K562 (cell line): Measurements from ENCODE around the gene RAP1A. TPM values are rescaled to one million over a fixed set of nuclear protein-coding genes. Genes with fewer than 3 reads are reported as not detected.

Experiments used
- ATAC-seq: fragments of 200-7000 bp; cut with Tn5 transposase; 3 replicates; pipeline ENCODE4 v1.9.1; 2020; ENCODE audit warnings: moderate library complexity
- BruUV-seq: library from RNA; stranded (reverse); fragments of 400-500 nt; replicated peaks from 2 replicates; lab custom pipeline; 2021; lab: Mats Ljungman, UMichigan
- CTCF ChIA-PET: fragments of 300-600 bp; formaldehyde crosslinking; extraction: SDS; loops from one replicate; lab custom pipeline; 2021; ENCODE audit warnings: low intra/inter-chr PET ratio; lab: Yijun Ruan, JAX
- POLR2A ChIA-PET: fragments of 300-600, 350-650 bp; sonication (Branson Sonifier 250); formaldehyde crosslinking; extraction: SDS; loops from one replicate; lab custom pipeline; 2021; ENCODE audit warnings: antibody characterized with exemption, inconsistent platforms; lab: Yijun Ruan, JAX
- DNase-seq, 4 experiments: peaks; one replicate each; pipeline versions ENCODE4 v3.0.0 to v3.0.0-alpha.2; 2011 to 2018; ENCODE audit warnings: low spot score in 3 of 4, mixed read lengths in 3 of 4; ENCODE audit errors: extremely low read depth in 1 of 4
- FAIRE-seq: peaks from 2 replicates; lab custom pipeline; 2011; peaks lifted over from hg19 to GRCh38; lab: Jason Lieb, UNC
- H2AFZ ChIP-seq: 2 replicates; pipeline ENCODE4 v1.6.0; 2011; ENCODE audit warnings: low read depth, low read length, control low read depth, inconsistent platforms
- H3K27ac ChIP-seq: fragments of 200-600 bp; 3 replicates; pipeline ENCODE4 v1.8.0; 2011; ENCODE audit warnings: low read depth, mild to moderate bottlenecking, control low read depth, inconsistent platforms, low read length, moderate library complexity, mixed read lengths; ENCODE audit errors: extremely low read depth
- H3K27me3 ChIP-seq, 2 experiments: fragments of 300-600 bp in 1 of 2; 2 replicates in 1 of 2; 3 replicates in 1 of 2; pipeline versions ENCODE4 v1.6.0 to v1.8.0; 2011; ENCODE audit warnings: inconsistent platforms in 2 of 2, low read length in 2 of 2, mild to moderate bottlenecking in 1 of 2, mixed read lengths in 1 of 2, moderate library complexity in 1 of 2; ENCODE audit not compliant: control insufficient read depth in 2 of 2, insufficient read depth in 2 of 2
- H3K36me3 ChIP-seq: fragments of 300-600 bp; 3 replicates; pipeline ENCODE4 v1.8.0; 2011; ENCODE audit warnings: mild to moderate bottlenecking, low read length, inconsistent platforms; ENCODE audit not compliant: control insufficient read depth, insufficient read depth
- H3K4me1 ChIP-seq, 2 experiments: fragments of 200-600 bp in 1 of 2; replicated peaks in 1 of 2; 2 replicates in 1 of 2; 3 replicates in 1 of 2; pipeline versions ENCODE4 v1.5.1 to v1.8.0; 2011; ENCODE audit warnings: inconsistent platforms in 2 of 2, low read length in 2 of 2, mild to moderate bottlenecking in 1 of 2, mixed read lengths in 1 of 2, moderate library complexity in 1 of 2; ENCODE audit not compliant: control insufficient read depth in 2 of 2, insufficient read depth in 2 of 2
- H3K4me2 ChIP-seq: 2 replicates; pipeline ENCODE4 v1.6.1; 2011; ENCODE audit warnings: low read length, control low read depth, inconsistent platforms, mixed read lengths; ENCODE audit not compliant: insufficient read depth
- H3K4me3 ChIP-seq: fragments of 200-600 bp; sonication (generic), shearing (Covaris generic); 2 replicates; pipeline ENCODE4 v1.5.1; 2016; ENCODE audit warnings: control low read depth, inconsistent platforms
- H3K79me2 ChIP-seq: fragments of 200-600 bp; 3 replicates; pipeline ENCODE4 v1.8.0; 2011; ENCODE audit warnings: low read length, inconsistent platforms; ENCODE audit not compliant: control insufficient read depth, insufficient read depth
- H3K9ac ChIP-seq, 2 experiments: 2 replicates each; pipeline versions ENCODE4 v1.6.0 to v1.6.1; 2011; ENCODE audit warnings: low read depth in 2 of 2, low read length in 2 of 2, control low read depth in 1 of 2, inconsistent platforms in 1 of 2, mild to moderate bottlenecking in 1 of 2, mixed read lengths in 1 of 2; ENCODE audit not compliant: insufficient read depth in 1 of 2
- H3K9me1 ChIP-seq: one replicate; pipeline ENCODE4 v1.6.0; 2011; ENCODE audit warnings: inconsistent platforms, mild to moderate bottlenecking, low read length, moderate library complexity; ENCODE audit not compliant: control insufficient read depth, insufficient read depth
- H3K9me3 ChIP-seq: replicated peaks from 2 replicates; pipeline ENCODE4 v1.5.1; 2011; ENCODE audit warnings: low read depth, low read length, inconsistent platforms; ENCODE audit not compliant: control insufficient read depth, insufficient read depth
- H4K20me1 ChIP-seq: replicated peaks from 2 replicates; pipeline ENCODE4 v1.6.1; 2011; ENCODE audit warnings: low read length, inconsistent platforms, mixed read lengths; ENCODE audit not compliant: control insufficient read depth, insufficient read depth
- HOXB6 ChIP-seq: fragments of 250-450 bp; sonication (Bioruptor Pico); IDR thresholded peaks from 2 replicates; pipeline ENCODE4 v1.5.1; 2022; ENCODE audit warnings: mild to moderate bottlenecking, borderline replicate concordance
- NFIC ChIP-seq: fragments of 450-650 bp; IDR thresholded peaks from 2 replicates; pipeline ENCODE4 v1.6.1; 2017; ENCODE audit warnings: mild to moderate bottlenecking, inconsistent platforms
- PBX2 ChIP-seq, 2 experiments: IDR thresholded peaks in 1 of 2; conservative IDR thresholded peaks in 1 of 2; 2 replicates each; pipeline ENCODE4 v1.6.1; 2016; ENCODE audit warnings: low read depth in 2 of 2, mild to moderate bottlenecking in 1 of 2, missing compliant biosample characterization in 1 of 2, missing genetic modification characterization in 1 of 2, moderate library complexity in 1 of 2
- POLR2AphosphoS5 ChIP-seq: IDR thresholded peaks from 2 replicates; pipeline ENCODE4 v1.6.1; 2011; ENCODE audit warnings: mild to moderate bottlenecking, low read depth, low read length, moderate library complexity; ENCODE audit not compliant: control insufficient read depth, insufficient read depth
- SIRT6 ChIP-seq: IDR thresholded peaks from one replicate; pipeline ENCODE4 v1.6.1; 2012; ENCODE audit warnings: low read depth, mild to moderate bottlenecking, control low read depth, inconsistent platforms, low read length, moderate library complexity
- ZNF175 ChIP-seq: fragments of 200-800 bp; sonication (Bioruptor generic); IDR thresholded peaks from 2 replicates; pipeline ENCODE4 v1.6.1; 2016; ENCODE audit warnings: low read depth, mild to moderate bottlenecking, missing genetic modification characterization, missing compliant biosample characterization
- WGBS: fragments of 100-300 bp; shearing (Covaris generic); methylation state at CpG from one replicate; pipeline ENCODE4 v1.1.6; 2016; ENCODE audit warnings: low coverage, mixed read lengths; ENCODE audit not compliant: insufficient coverage; ENCODE audit errors: missing lambda C conversion rate; 5-methylcytosine and 5-hydroxymethylcytosine counted together
- in situ Hi-C: fragments of 300-500 bp; cut with MboI; formaldehyde crosslinking; loops from 4 replicates; pipeline ENCODE4 v1.15.0; 2018; ENCODE audit warnings: inconsistent platforms, mixed read lengths
- intact Hi-C: fragments of 100-400 bp; cut with micrococcal nuclease; formaldehyde crosslinking; loops from 2 replicates; pipeline ENCODE4 v1.14.2; 2022
- polyA plus RNA-seq, 8 experiments: library from polyadenylated mRNA; depleted of rRNA in 4 of 8; stranded (reverse) in 5 of 8; unstranded in 3 of 8; fragments of >200 nt; fragmentation: Nextera tagmentation in 2 of 8; fragmentation: Illumina TruSeq in 1 of 8; extraction: Ambion mirVana in 2 of 8; extraction: Trizol in 1 of 8; gene quantifications; 2 replicates each; pipeline versions ENCODE4 v1.2.1 to v1.2.3, GENCODE V29; 2011 to 2014; ENCODE audit warnings: inconsistent platforms in 1 of 8, missing spikeins in 1 of 8
- total RNA-seq, 7 experiments: library from RNA; depleted of rRNA in 6 of 7; stranded (reverse); fragments of >200 nt in 6 of 7; fragmentation: Illumina TruSeq in 2 of 7; extraction: Trizol in 2 of 7; gene quantifications; 2 replicates each; pipeline versions ENCODE4 v1.2.1 to v1.2.3, GENCODE V29; 2011 to 2021; ENCODE audit warnings: low replicate concordance in 1 of 7
- TF ChIP-seq, protein P1 (sequence below): fragments of 250-450 bp; sonication (Bioruptor Pico); IDR thresholded peaks from 2 replicates; pipeline ENCODE4 v1.5.0; 2022; ENCODE audit warnings: mild to moderate bottlenecking
- TF ChIP-seq, protein P2 (sequence below): fragments of 250-450 bp; sonication (Bioruptor Pico); IDR thresholded peaks from 2 replicates; pipeline ENCODE4 v1.8.0; 2021; ENCODE audit warnings: mild to moderate bottlenecking, moderate library complexity

Gene RAP1A
- total and polyA plus RNA-seq, 9 of the 15 experiments (the other 6 are each of a cell fraction or from before 2014, with no cell fraction given), result 13.4 to 86.2 (median 32.5) TPM

- TF ChIP-seq, protein P1, sequence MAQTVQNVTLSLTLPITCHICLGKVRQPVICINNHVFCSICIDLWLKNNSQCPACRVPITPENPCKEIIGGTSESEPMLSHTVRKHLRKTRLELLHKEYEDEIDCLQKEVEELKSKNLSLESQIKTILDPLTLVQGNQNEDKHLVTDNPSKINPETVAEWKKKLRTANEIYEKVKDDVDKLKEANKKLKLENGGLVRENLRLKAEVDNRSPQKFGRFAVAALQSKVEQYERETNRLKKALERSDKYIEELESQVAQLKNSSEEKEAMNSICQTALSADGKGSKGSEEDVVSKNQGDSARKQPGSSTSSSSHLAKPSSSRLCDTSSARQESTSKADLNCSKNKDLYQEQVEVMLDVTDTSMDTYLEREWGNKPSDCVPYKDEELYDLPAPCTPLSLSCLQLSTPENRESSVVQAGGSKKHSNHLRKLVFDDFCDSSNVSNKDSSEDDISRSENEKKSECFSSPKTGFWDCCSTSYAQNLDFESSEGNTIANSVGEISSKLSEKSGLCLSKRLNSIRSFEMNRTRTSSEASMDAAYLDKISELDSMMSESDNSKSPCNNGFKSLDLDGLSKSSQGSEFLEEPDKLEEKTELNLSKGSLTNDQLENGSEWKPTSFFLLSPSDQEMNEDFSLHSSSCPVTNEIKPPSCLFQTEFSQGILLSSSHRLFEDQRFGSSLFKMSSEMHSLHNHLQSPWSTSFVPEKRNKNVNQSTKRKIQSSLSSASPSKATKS (CRISPR knock-in tag), result no peak
- no peak for TF ChIP-seq ZNF175 (CRISPR knock-in tag)
- TF ChIP-seq, protein P2, sequence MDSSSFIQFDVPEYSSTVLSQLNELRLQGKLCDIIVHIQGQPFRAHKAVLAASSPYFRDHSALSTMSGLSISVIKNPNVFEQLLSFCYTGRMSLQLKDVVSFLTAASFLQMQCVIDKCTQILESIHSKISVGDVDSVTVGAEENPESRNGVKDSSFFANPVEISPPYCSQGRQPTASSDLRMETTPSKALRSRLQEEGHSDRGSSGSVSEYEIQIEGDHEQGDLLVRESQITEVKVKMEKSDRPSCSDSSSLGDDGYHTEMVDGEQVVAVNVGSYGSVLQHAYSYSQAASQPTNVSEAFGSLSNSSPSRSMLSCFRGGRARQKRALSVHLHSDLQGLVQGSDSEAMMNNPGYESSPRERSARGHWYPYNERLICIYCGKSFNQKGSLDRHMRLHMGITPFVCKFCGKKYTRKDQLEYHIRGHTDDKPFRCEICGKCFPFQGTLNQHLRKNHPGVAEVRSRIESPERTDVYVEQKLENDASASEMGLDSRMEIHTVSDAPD (CRISPR knock-in tag), result no peak
- no peak for TF ChIP-seq SIRT6
- TF ChIP-seq HOXB6 (CRISPR knock-in tag), result no peak
Measured at GRCh38 chr1:111690306-111690617, 70.7 kb downstream of the RAP1A start (continued).

DNA sequence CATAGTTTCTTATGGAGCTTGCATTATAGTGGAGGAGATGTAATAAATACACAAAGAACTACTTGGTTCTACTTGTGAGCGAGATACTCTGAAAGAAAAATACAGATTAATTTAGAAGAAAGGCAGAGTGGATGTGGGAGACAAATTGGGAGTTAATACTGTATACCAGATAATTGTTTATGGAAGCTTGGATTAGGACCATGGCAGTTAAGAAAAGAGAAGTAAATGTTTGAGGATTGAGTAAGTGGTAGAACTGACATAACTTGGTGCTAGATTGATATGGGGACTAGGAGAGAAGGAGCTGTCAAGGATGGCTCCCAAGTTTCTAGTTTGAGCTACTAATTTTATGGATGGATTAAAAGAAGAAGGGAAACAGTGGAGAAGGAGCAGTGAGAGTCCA is 72.3 kb downstream of the RAP1A start:
- no peak overlapping the region for H3K4me3 ChIP-seq
- no peak overlapping the region for H3K27ac ChIP-seq
- POLR2A ChIA-PET, result interaction anchor here (1.6 kb wide), 1 partner anchor 18 kb away, joined by 5 read pairs; no protein-coding TSS in a partner anchor
- intact Hi-C loops, result no loop called here
- H3K36me3 ChIP-seq, result peaks cover 55% of the 10 kb centered on the region; the same call in 2 of the 3 replicates
- peaks cover 2% of the 10 kb centered on the region; the same call in 1 of the 3 replicates for H3K79me2 ChIP-seq
- H3K4me1 ChIP-seq, result no peaks in the 10 kb centered on the region
- in situ Hi-C loops, result no loop called here
- H2AFZ ChIP-seq, result no peak overlapping the region
- H3K9me3 ChIP-seq, result no peaks in the 10 kb centered on the region
- no peaks in the 10 kb centered on the region for H3K9me1 ChIP-seq
- FAIRE-seq (no peak), ATAC-seq (no peak), DNase-seq (no peak)
- CTCF ChIA-PET, result no interaction called here
- WGBS, result 95% methylated on average over 1 of the region's 1 CpG
- H3K27me3 ChIP-seq, result no peaks in the 10 kb centered on the region
- BruUV-seq, result no TSS peak
- no peak overlapping the region for H3K4me2 ChIP-seq
- no peaks in the 10 kb centered on the region for H4K20me1 ChIP-seq
- H3K9ac ChIP-seq, result no peak overlapping the region
- no peak for TF ChIP-seq PBX2 (CRISPR knock-in tag; IDR thresholded peaks at IDR 0.05; ENCODE audit: low read depth)
- no peak for TF ChIP-seq PBX2 (tag; conservative IDR thresholded peaks at IDR 0.05; ENCODE audit: low read depth)
- no peak for TF ChIP-seq NFIC
- TF ChIP-seq POLR2AphosphoS5, result no peak
